SK-N-SH (cell line): ENCODE measurements around the gene ACRBP. TPM values are rescaled to one million over a fixed set of nuclear protein-coding genes. Genes with fewer than 3 reads are reported as not detected.

Experiments
- CTCF ChIA-PET: fragments of 300-600, 350-600 bp; formaldehyde crosslinking; extraction: SDS; loops from one replicate; lab custom pipeline; 2021; lab: Yijun Ruan, JAX
- POLR2A ChIA-PET: fragments of 350-600 bp; sonication (Branson Sonifier 250); formaldehyde crosslinking; extraction: SDS; loops from one replicate; lab custom pipeline; 2020; ENCODE audit warnings: antibody characterized with exemption, inconsistent platforms; lab: Yijun Ruan, JAX
- DNase-seq: peaks from one replicate; pipeline ENCODE4 v3.0.0; 2012
- H2AFZ ChIP-seq: fragments of 200-600 bp; sonication (generic); 2 replicates; pipeline ENCODE4 v1.8.1; 2016; ENCODE audit warnings: antibody characterized with exemption, mild to moderate bottlenecking, low read depth
- H3F3A ChIP-seq: fragments of 200-600 bp; sonication (generic); replicated peaks from 2 replicates; pipeline ENCODE3; 2016; ENCODE audit warnings: antibody characterized with exemption, mild to moderate bottlenecking; ENCODE audit not compliant: insufficient read depth
- H3K27ac ChIP-seq, 2 experiments: fragments of 200-500 bp in 1 of 2; fragments of 200-600 bp in 1 of 2; sonication (Bioruptor generic) in 1 of 2; sonication (generic), shearing (Covaris generic) in 1 of 2; 2 replicates each; pipeline versions ENCODE4 v1.5.1 to v1.6.1; 2014 to 2016; ENCODE audit warnings: low read depth in 2 of 2, inconsistent platforms in 1 of 2, low read length in 1 of 2, mild to moderate bottlenecking in 1 of 2, mixed read lengths in 1 of 2
- H3K27me3 ChIP-seq: fragments of 200-600 bp; sonication (generic), shearing (Covaris generic); 2 replicates; pipeline ENCODE4 v1.6.1; 2016; ENCODE audit warnings: mixed run types; ENCODE audit not compliant: insufficient read depth
- H3K36me3 ChIP-seq, 2 experiments: fragments of 200-500 bp in 1 of 2; fragments of 200-600 bp in 1 of 2; sonication (Bioruptor generic) in 1 of 2; sonication (generic) in 1 of 2; replicated peaks in 1 of 2; 2 replicates each; pipeline versions ENCODE3 to v1.5.1; 2014 to 2016; ENCODE audit warnings: low read length in 1 of 2, mild to moderate bottlenecking in 1 of 2; ENCODE audit not compliant: insufficient read depth in 2 of 2, control insufficient read depth in 1 of 2
- H3K4me1 ChIP-seq, 2 experiments: fragments of 200-500 bp in 1 of 2; fragments of 200-600 bp in 1 of 2; sonication (Bioruptor generic) in 1 of 2; sonication (generic), shearing (Covaris generic) in 1 of 2; 2 replicates each; pipeline versions ENCODE4 v1.5.1 to v1.6.1; 2014 to 2016; ENCODE audit warnings: low read depth in 1 of 2, low read length in 1 of 2, mixed run types in 1 of 2; ENCODE audit not compliant: insufficient read depth in 2 of 2, control insufficient read depth in 1 of 2
- H3K4me2 ChIP-seq: fragments of 200-600 bp; sonication (generic), shearing (Covaris generic); 2 replicates; pipeline ENCODE4 v1.6.1; 2017; ENCODE audit warnings: mixed run types
- H3K4me3 ChIP-seq, 2 experiments: fragments of 200-500 bp in 1 of 2; fragments of 200-600 bp in 1 of 2; sonication (Bioruptor generic) in 1 of 2; sonication (generic), shearing (Covaris generic) in 1 of 2; 2 replicates each; pipeline versions ENCODE4 v1.5.1 to v1.8.1; 2014 to 2016; ENCODE audit warnings: low read depth in 2 of 2, inconsistent platforms in 1 of 2, low read length in 1 of 2, mild to moderate bottlenecking in 1 of 2, mixed read lengths in 1 of 2, moderate library complexity in 1 of 2
- H3K79me2 ChIP-seq: fragments of 200-600 bp; sonication (generic); 2 replicates; pipeline ENCODE4 v1.8.1; 2017; ENCODE audit warnings: mild to moderate bottlenecking; ENCODE audit not compliant: insufficient read depth
- H3K9ac ChIP-seq: fragments of 200-600 bp; sonication (generic); 2 replicates; pipeline ENCODE4 v1.6.1; 2017; ENCODE audit warnings: mixed run types
- H3K9me2 ChIP-seq: fragments of 200-600 bp; sonication (generic); 2 replicates; pipeline ENCODE4 v1.6.1; 2017; ENCODE audit warnings: mixed run types
- H3K9me3 ChIP-seq: fragments of 200-600 bp; sonication (generic); 2 replicates; pipeline ENCODE4 v1.6.1; 2017; ENCODE audit warnings: mixed run types, mild to moderate bottlenecking, moderate library complexity
- H4K20me1 ChIP-seq: fragments of 200-600 bp; sonication (generic); 2 replicates; pipeline ENCODE4 v1.6.1; 2017; ENCODE audit warnings: mild to moderate bottlenecking, mixed run types; ENCODE audit not compliant: insufficient read depth
- CHD2 ChIP-seq: fragments of 150-350 bp; IDR thresholded peaks from 2 replicates; pipeline ENCODE4 v1.6.1; 2018; ENCODE audit warnings: low read length; ENCODE audit not compliant: partially characterized antibody
- ELF1 ChIP-seq: IDR thresholded peaks from 2 replicates; pipeline ENCODE4 v1.4.0; 2012
- EZH2phosphoT487 ChIP-seq: fragments of 200-600 bp; sonication (generic); IDR thresholded peaks from 2 replicates; pipeline ENCODE4 v1.6.1; 2017; ENCODE audit warnings: low read depth, mixed run types, mild to moderate bottlenecking, antibody characterized with exemption, moderate library complexity, borderline replicate concordance
- FOSL2 ChIP-seq: IDR thresholded peaks from 2 replicates; pipeline ENCODE4 v1.4.0; 2012; ENCODE audit warnings: low read depth, mild to moderate bottlenecking, moderate library complexity, borderline replicate concordance
- GABPA ChIP-seq: IDR thresholded peaks from 2 replicates; pipeline ENCODE4 v1.4.0; 2012; ENCODE audit warnings: low read depth, mild to moderate bottlenecking
- GATA2 ChIP-seq: sonication (generic); formaldehyde crosslinking; IDR thresholded peaks from 2 replicates; pipeline ENCODE4 v1.5.0; 2020; ENCODE audit warnings: mild to moderate bottlenecking, missing genetic modification reagents
- IRF3 ChIP-seq: fragments of 150-350 bp; IDR thresholded peaks from 2 replicates; pipeline ENCODE4 v1.6.1; 2016; ENCODE audit warnings: mild to moderate bottlenecking, low read depth, low read length
- MAX ChIP-seq: IDR thresholded peaks from 2 replicates; pipeline ENCODE4 v1.4.0; 2012; ENCODE audit warnings: low read depth
- NFIC ChIP-seq: IDR thresholded peaks from 2 replicates; pipeline ENCODE4 v1.4.0; 2012; ENCODE audit warnings: borderline replicate concordance
- NRF1 ChIP-seq: IDR thresholded peaks from 2 replicates; pipeline ENCODE4 v1.6.1; 2012; ENCODE audit warnings: low read depth, mild to moderate bottlenecking, low read length
- POLR2AphosphoS5 ChIP-seq: IDR thresholded peaks from 2 replicates; pipeline ENCODE4 v1.6.1; 2012; ENCODE audit warnings: low read depth, low read length
- RAD21 ChIP-seq: IDR thresholded peaks from 2 replicates; pipeline ENCODE4 v1.6.1; 2012; ENCODE audit warnings: mild to moderate bottlenecking, low read length
- REST ChIP-seq: IDR thresholded peaks from 2 replicates; pipeline ENCODE4 v1.6.1; 2012; ENCODE audit warnings: mild to moderate bottlenecking, low read depth, low read length, moderate library complexity
- RFX5 ChIP-seq: IDR thresholded peaks from 2 replicates; pipeline ENCODE4 v1.6.1; 2012; ENCODE audit warnings: mild to moderate bottlenecking, improper control_type of control experiment, low read length
- SIN3A ChIP-seq: IDR thresholded peaks from 2 replicates; pipeline ENCODE4 v1.6.1; 2012; ENCODE audit warnings: low read depth, mild to moderate bottlenecking, low read length, moderate library complexity, borderline replicate concordance
- TAF1 ChIP-seq: IDR thresholded peaks from 2 replicates; pipeline ENCODE4 v1.6.1; 2012; ENCODE audit warnings: low read depth, mild to moderate bottlenecking, low read length, moderate library complexity, borderline replicate concordance
- TCF12 ChIP-seq: IDR thresholded peaks from 2 replicates; pipeline ENCODE4 v1.4.0; 2012
- WGBS: methylation state at CpG from one replicate; pipeline ENCODE4 v1.1.6; 2017; ENCODE audit warnings: low lambda C conversion rate; 5-methylcytosine and 5-hydroxymethylcytosine counted together
- polyA plus RNA-seq, 3 experiments: library from polyadenylated mRNA; depleted of rRNA; stranded (reverse); fragments of >200 nt; gene quantifications; 2 replicates each; pipeline ENCODE4 v1.2.3, GENCODE V29; 2012
- TF ChIP-seq, protein P1 (sequence below): IDR thresholded peaks from 2 replicates; pipeline ENCODE4; 2012
- TF ChIP-seq, protein P2 (sequence below): IDR thresholded peaks from 2 replicates; pipeline ENCODE4 v1.4.0; 2012; ENCODE audit warnings: low read depth, borderline replicate concordance
- TF ChIP-seq, protein P3 (sequence below): fragments of 200-600 bp; sonication (generic); IDR thresholded peaks from 2 replicates; pipeline ENCODE4 v1.6.1; 2017; ENCODE audit warnings: antibody characterized with exemption, mild to moderate bottlenecking, moderate library complexity

Gene ACRBP
- polyA plus RNA-seq, 1 of the 3 experiments (the other 2 are of a cell fraction), result 0.71 TPM

DNA sequence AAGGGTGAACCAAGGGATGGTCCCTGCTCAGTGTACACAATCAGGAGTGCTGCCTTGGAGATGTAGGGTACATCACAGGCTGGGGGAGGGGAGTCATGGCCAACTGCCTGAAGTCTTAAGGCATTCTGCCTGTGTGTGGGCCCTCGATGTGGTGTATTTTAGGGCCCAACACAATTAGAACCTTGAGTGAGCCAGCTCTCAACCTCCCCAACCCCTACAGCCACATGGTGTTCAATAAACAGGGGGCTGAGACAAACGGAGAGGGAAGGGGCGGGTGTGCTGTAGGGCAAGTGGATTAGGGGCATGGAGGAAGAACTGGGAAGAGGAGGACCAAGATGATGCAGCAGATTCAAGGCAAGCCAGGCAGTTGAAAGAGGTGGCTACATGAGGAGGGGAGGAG is 31.4 kb downstream of the ACRBP start (continued):
- no peak for TF ChIP-seq REST
- TF ChIP-seq FOSL2, result no peak
- no peak for TF ChIP-seq CHD2
- TF ChIP-seq, protein P1, sequence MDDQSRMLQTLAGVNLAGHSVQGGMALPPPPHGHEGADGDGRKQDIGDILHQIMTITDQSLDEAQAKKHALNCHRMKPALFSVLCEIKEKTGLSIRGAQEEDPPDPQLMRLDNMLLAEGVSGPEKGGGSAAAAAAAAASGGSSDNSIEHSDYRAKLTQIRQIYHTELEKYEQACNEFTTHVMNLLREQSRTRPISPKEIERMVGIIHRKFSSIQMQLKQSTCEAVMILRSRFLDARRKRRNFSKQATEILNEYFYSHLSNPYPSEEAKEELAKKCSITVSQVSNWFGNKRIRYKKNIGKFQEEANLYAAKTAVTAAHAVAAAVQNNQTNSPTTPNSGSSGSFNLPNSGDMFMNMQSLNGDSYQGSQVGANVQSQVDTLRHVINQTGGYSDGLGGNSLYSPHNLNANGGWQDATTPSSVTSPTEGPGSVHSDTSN, result no peak

DNA sequence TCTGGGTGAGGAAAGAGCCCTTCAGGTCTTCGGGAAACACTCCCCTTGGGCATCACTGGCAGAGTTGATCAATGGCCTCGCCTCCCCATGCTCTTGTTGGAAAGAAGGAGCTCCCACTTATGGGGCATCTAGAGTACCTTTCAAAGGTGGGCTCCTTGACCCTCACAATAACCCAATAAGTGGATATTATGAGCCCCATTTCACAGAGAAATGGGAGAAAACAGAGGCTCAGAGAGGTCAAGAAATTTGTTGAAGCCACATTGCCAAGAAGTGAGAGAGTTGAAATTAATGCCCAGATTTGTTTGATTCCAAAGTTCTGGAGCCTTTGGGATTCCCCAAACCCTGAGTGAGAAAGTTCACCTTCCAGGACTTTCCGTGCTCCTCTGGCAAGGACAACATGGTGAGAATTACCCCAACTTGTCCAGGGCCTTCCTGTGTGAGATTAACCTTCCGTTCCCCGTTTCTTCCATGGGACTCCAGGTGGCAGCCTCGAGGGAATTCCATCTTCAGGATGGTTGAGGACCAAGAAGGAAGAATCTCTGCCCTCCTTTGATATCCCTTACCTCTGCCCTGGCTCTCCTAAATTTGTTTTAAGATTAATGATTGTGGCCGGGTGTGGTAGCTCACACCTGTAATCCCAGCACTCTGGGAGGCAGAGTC is 32.6 kb downstream of the ACRBP start:
- ChIA-PET CTCF (interaction anchor here (0.7 to 3.8 kb wide), 19 partner anchors 12 to 257 kb away, joined by 3 to 32 read pairs (median 5); partner anchors contain the start of genes PTMS and ZNF384), POLR2A (interaction anchor here (1.0 to 3.5 kb wide), 3 partner anchors 21 to 109 kb away, joined by 4 to 35 read pairs (median 8); partner anchors contain the start of genes COPS7A, LPAR5 and ZNF384)
- no peaks in the 10 kb centered on the region for H3K79me2 ChIP-seq
- peaks cover 26 to 35% of the 10 kb centered on the region in 2 experiments for H3K4me1 ChIP-seq
- peak overlapping the region; percentile 66; the same call in 1 of the 2 replicates for H2AFZ ChIP-seq
- H3K9me2 ChIP-seq, result no peaks in the 10 kb centered on the region
- DNase-seq, result no peak
- 92% methylated on average over 7 of the region's 7 CpGs for WGBS
- H3K36me3 ChIP-seq, result no peaks in the 10 kb centered on the region
- no peaks in the 10 kb centered on the region for H3K9me3 ChIP-seq
- H3K4me3 ChIP-seq, result no peak overlapping the region
- H3F3A ChIP-seq, result peaks cover 43% of the 10 kb centered on the region
- no peaks in the 10 kb centered on the region for H4K20me1 ChIP-seq
- peak overlapping the region; percentile 21; the same call in 1 of the 2 replicates for H3K9ac ChIP-seq
- H3K4me2 ChIP-seq, result no peak overlapping the region
- no peaks in the 10 kb centered on the region for H3K27me3 ChIP-seq
- peak overlapping the region; percentile 91 to 100 for H3K27ac ChIP-seq
- TF ChIP-seq ELF1, result no peak
- TF ChIP-seq GATA2, result no peak
- no peak for TF ChIP-seq TAF1
- no peak for TF ChIP-seq NRF1
- TF ChIP-seq EZH2phosphoT487, result no peak
- TF ChIP-seq POLR2AphosphoS5, result no peak
- no peak for TF ChIP-seq GABPA
- TF ChIP-seq RFX5, result no peak
- TF ChIP-seq IRF3, result no peak
- TF ChIP-seq SIN3A, result no peak
- TF ChIP-seq TCF12, result no peak
- TF ChIP-seq MAX, result no peak
- TF ChIP-seq, protein P2, sequence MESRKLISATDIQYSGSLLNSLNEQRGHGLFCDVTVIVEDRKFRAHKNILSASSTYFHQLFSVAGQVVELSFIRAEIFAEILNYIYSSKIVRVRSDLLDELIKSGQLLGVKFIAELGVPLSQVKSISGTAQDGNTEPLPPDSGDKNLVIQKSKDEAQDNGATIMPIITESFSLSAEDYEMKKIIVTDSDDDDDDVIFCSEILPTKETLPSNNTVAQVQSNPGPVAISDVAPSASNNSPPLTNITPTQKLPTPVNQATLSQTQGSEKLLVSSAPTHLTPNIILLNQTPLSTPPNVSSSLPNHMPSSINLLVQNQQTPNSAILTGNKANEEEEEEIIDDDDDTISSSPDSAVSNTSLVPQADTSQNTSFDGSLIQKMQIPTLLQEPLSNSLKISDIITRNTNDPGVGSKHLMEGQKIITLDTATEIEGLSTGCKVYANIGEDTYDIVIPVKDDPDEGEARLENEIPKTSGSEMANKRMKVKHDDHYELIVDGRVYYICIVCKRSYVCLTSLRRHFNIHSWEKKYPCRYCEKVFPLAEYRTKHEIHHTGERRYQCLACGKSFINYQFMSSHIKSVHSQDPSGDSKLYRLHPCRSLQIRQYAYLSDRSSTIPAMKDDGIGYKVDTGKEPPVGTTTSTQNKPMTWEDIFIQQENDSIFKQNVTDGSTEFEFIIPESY, result no peak
- TF ChIP-seq, protein P3, sequence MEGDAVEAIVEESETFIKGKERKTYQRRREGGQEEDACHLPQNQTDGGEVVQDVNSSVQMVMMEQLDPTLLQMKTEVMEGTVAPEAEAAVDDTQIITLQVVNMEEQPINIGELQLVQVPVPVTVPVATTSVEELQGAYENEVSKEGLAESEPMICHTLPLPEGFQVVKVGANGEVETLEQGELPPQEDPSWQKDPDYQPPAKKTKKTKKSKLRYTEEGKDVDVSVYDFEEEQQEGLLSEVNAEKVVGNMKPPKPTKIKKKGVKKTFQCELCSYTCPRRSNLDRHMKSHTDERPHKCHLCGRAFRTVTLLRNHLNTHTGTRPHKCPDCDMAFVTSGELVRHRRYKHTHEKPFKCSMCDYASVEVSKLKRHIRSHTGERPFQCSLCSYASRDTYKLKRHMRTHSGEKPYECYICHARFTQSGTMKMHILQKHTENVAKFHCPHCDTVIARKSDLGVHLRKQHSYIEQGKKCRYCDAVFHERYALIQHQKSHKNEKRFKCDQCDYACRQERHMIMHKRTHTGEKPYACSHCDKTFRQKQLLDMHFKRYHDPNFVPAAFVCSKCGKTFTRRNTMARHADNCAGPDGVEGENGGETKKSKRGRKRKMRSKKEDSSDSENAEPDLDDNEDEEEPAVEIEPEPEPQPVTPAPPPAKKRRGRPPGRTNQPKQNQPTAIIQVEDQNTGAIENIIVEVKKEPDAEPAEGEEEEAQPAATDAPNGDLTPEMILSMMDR, result no peak
- TF ChIP-seq RAD21, result no peak
- TF ChIP-seq CHD2, result no peak
- TF ChIP-seq NFIC, result no peak
- no peak for TF ChIP-seq FOSL2
